Ammon's horn (tissue), 1 donor: ENCODE results near the gene RBM18.

Experiments
- DNase-seq: peaks from one replicate; pipeline ENCODE4 v3.0.0-alpha.2; 2016; ENCODE audit warnings: low spot score

RBM18 gene

GRCh38 chr9:122264360-122265148 is at the start of gene RBM18, which contains the start of gene MRRF:
Gene RBM18 (minus strand): TSS chr9:122264840. CDS start chr9:122261492, 3,348 bp downstream.
Gene MRRF (plus strand): TSS chr9:122264882. CDS start chr9:122270892, 6,010 bp downstream.
- peak; percentile 95 for DNase-seq

DNA sequence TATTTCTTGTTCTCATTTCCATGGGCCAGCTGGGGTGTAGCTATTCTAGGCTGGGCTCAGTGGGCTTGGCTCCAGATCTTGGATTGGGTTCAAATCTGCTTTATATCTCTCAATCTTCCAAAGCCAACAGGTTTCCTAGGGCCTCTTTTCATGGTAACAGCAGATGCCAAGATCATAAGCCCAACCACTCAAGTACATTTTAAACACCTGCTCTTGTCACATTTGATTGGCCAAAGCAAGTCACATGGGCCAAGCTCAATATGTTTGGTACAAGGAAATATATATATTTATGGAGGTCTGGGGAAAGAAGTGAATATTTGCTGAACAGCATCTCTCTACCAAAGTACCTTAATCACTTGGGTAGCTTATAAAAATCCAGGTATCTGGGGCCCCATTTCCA is 49.5 kb upstream of the RBM18 start:
- no peak for DNase-seq

GRCh38 chr9:122309861-122310260 is 45.2 kb upstream of the RBM18 start:
- DNase-seq, result no peak

DNA sequence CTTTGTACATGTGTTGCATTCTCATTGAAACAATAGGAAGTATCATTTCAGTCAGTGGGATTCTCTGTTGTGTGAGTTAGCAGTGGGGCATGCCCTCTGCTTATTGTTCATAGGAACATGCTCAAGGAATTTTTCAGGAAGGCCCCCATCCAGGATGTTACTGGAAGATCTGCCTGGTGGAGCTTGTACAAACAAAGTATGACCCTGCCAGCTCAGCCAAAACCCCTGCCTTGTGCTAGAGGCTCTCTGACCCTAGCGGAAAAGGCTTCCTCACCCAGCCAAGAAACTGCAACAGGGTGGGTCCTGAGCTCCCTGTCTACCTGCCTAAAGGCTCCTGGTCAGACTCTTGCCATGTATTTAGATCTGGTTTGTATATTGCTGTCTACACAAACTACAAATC is 43.3 kb upstream of the RBM18 start:
- DNase-seq, result no peak

DNA sequence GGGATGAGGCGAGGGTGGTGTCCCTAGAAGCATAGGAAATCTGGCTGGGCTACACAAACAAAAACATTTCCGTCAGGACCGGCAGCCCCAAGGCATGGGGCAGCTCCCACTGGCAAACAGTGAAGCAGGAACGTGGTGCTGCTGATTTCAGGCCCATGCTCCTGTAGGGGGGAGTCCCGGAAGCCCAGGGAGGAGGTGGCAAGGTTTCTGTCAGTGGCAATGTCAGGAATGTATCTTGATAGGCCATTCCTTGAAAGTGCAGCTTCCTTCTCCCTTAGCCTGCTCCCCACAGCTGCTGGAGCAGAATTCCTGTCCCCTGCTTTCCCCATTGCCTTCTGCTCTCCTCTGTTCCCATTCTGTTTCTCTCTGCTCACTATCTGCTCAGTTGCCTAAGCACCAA is 42.4 kb upstream of the RBM18 start:
- DNase-seq, result no peak

DNA sequence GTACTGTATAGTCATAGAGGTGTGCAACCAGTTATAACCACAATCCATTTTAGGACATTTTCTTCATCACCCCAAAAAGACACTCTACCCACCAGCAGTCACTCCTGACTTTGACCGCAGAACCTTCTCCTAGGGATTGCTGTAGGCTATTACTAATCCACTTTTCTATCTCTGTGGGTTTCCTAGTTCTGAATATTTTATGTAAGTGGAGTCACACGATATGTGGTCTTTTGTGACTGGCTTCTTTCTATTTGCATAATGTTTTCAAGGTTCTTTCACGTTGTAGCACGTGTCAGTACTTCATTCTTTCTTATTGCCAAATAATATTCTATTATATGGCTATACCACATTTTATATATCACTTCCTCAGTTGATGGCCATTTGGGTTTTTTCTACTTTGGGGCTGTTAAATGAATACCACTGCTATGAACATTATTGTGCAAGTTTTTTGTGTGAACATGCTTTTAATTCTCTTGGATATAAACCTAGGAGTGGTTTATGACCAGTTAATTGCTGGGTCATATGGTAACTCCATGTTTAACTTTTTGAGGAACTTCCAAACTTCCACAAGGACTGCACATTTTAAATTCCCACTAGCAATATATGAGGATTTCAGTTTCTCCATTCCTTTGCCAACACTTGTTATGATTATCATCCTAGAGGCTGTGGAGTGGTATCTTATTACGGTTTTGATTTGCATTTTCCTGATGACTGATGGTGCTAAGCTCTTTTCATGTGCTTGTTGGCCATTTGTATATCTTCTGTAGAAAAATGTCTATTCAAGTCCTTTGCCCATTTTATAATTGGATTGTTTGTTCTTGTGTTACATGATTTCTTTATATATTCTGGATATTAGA is 37.8 kb upstream of the RBM18 start:
- DNase-seq, result no peak

DNA sequence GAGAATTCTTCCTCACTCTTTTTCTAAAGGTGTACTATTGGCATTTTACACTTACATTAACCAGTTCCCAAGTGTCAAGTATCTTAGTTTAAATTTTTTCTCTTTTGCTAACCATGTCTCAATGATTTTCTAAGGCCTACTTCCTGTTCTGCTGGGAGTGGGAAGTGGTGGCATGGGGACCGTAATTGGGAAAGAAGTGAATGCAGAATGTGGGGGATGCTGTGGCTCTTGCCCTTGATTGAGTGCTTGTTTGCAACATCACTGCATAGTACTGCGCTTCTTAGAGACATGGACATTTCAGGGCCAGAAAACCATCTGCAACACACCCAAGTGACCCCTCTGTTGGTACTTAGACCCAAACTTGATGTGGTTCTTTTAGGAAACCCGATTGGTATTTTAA is 32.9 kb upstream of the RBM18 start:
- DNase-seq, result no peak

GRCh38 chr9:122294531-122294930 is 29.9 kb upstream of the RBM18 start:
- DNase-seq, result no peak

GRCh38 chr9:122291458-122291857 is 26.8 kb upstream of the RBM18 start:
- DNase-seq, result no peak

GRCh38 chr9:122287214-122287720 is 22.6 kb upstream of the RBM18 start:
- no peak for DNase-seq

GRCh38 chr9:122286764-122287163 is 22.1 kb upstream of the RBM18 start:
- DNase-seq, result peak; percentile 21

DNA sequence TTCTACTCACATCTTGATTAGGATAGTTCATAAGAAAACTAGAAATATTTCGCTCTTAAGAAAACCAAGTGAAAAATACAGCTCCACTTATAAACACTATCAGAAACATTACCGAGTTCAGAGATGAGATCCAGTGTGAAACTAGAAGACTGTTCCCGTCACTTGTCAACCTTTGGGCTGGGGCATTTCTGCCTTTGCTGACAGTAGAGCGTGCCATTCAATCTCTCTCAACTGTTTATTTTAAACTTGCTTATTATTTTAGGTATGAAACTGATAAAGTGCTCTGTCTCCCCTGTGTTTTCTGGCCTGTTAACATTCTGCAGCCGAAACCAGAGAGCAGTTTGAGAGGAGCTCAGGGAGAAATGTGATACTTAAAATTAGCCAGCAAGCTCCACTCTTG is 16.7 kb upstream of the RBM18 start:
- no peak for DNase-seq

DNA sequence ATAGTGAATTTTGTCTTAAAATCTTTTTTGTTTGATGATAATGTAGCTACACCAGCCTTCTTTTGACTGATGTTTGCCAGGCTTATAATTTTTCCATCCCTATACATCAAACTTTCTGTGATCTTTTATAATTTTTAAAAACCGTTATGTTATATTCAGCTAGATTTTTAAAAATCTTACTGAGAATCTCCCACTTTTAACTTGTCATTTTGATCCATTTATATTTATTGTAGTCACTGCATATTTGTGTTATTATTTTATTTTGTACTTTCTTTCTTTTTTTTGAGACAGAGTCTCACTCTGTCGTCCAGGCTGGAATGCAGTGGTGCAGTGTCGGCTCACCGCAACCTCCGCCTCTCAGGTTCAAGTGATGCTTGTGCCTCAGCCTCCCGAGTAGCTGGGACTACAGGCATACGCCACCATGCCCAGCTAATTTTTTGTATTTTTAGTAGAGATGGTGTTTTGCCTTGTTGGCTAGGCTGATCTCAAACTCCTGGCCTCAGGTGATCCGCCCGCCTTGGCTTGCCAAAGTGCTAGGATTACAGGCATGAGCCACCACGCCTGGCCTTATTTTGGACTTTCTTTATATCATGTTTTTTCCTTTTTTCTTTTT is 12.8 kb upstream of the RBM18 start:
- DNase-seq, result no peak

GRCh38 chr9:122276096-122276495 is 11.5 kb upstream of the RBM18 start:
- DNase-seq, result no peak

GRCh38 chr9:122274055-122274454 is 9.4 kb upstream of the RBM18 start:
- no peak for DNase-seq

DNA sequence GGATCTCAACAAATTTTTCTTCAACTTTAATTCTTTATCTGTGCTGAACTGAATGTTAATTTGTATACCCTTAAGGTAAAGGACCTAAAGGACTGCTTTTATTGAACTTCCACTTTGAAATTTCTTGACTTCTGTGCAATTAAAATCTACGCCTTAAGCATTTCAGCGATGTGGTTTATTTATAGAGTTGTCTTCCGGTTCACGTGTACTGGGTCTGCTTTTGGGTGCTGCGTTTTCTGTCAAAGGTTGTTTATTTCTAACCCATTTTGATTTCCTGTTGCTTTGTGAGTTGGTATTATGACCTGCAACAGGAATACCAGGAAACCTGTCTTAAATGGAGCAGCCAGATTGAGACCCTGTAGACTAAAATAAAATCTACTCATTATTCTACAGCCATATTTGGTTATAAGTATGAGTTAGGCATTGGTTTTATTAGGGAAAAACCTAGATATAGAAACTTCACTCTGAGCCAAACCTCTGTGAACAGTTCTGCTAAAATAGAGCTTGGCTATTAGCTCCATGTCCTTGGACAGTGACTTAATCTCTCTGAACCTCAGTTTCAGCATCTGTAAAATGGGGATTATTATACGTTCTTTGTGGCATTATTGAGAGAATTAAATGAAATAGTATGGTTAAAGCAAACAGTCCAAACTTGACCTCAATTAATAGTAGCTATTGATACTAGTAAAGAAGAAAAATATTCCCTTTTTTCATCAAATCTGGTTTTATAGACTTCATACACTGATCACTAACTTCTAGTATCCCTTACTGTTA is 3.6 kb upstream of the RBM18 start:
- no peak for DNase-seq

- DNase-seq, result peak; percentile 14
These were observed 692 bp upstream of the RBM18 start for GRCh38 chr9:122265149-122265915.

GRCh38 chr9:122263699-122264349 is 816 bp downstream of the RBM18 start:
- DNase-seq, result no peak

DNA sequence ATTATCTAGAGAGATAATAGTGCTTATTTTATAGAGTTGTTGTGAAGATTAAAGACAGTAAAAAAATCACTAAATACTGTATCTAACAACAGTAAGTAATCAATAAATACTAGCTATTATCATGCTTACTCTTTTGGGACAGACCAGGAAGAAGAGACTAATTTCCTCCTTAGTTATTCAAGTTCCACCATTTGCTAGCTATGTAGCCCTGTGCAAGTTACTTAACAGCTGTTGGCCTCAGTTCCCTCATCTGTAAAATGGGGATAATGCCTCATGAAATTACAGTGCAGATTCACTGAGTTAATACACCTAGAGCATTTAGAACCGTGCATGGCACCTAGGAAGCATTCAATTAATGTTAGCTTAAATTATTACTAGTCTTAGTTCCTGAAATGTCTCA is 2.6 kb downstream of the RBM18 start:
- no peak for DNase-seq

DNA sequence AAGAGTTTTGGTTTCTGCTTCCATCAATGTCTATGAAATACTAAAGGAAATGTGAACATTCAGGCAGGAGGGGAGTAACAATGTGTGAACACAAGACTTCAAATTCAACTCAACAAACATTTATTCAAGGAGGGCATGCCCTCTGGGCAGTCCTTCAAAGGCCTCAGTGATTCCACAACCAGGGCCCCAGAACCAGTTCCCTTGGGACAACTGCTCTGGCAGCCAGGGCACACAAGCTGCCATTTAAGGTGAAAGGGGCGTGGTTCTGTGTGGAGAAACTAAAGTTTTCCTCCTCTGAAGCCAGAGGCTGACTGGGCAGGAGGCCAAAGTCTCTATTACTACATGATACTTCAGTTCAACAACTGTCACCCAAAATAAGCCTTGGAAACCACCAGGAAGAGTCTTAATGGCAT is 3.2 kb downstream of the RBM18 start:
- peak; percentile 6 for DNase-seq
